Fibroblast of pulmonary artery (primary cell): ENCODE data around the gene KIF26B.
A peak's percentile ranks its signal among the peaks of the same experiment; 100 is the strongest.

Source experiments
- DNase-seq: peaks from one replicate; pipeline ENCODE4 v3.0.0-alpha.2; 2010; ENCODE audit warnings: low read depth
- H3K4me3 ChIP-seq: replicated peaks from 2 replicates; pipeline ENCODE4 v1.5.1; 2011; ENCODE audit warnings: low read depth, mild to moderate bottlenecking, control low read depth, low read length, moderate library complexity
- CTCF ChIP-seq: IDR thresholded peaks from 2 replicates; pipeline ENCODE4 v1.5.1; 2011; ENCODE audit warnings: mild to moderate bottlenecking, control low read depth, low read length, inconsistent platforms; ENCODE audit errors: missing control alignments

KIF26B gene

GRCh38 chr1:245197121-245197520 is 42.3 kb downstream of the KIF26B start:
- no peak overlapping the region for H3K4me3 ChIP-seq
- no peak for DNase-seq
- no peak for TF ChIP-seq CTCF

GRCh38 chr1:245197911-245198379 is 43.2 kb downstream of the KIF26B start:
- no peak overlapping the region for H3K4me3 ChIP-seq
- no peak for TF ChIP-seq CTCF
- peak; percentile 72 for DNase-seq

- no peak for TF ChIP-seq CTCF
- H3K4me3 ChIP-seq: no peak overlapping the region
- no peak for DNase-seq
These were observed 44.1 kb downstream of the KIF26B start for GRCh38 chr1:245198748-245199516.

GRCh38 chr1:245200146-245200545 is 45.4 kb downstream of the KIF26B start:
- TF ChIP-seq CTCF: no peak
- DNase-seq: no peak
- H3K4me3 ChIP-seq: no peak overlapping the region

- no peak for DNase-seq
- no peak for TF ChIP-seq CTCF
- H3K4me3 ChIP-seq: no peak overlapping the region
These were observed 46.4 kb downstream of the KIF26B start for GRCh38 chr1:245201201-245201600.

GRCh38 chr1:245201827-245202226 is 47.0 kb downstream of the KIF26B start:
- no peak overlapping the region for H3K4me3 ChIP-seq
- TF ChIP-seq CTCF: no peak
- no peak for DNase-seq

GRCh38 chr1:245205396-245205795 is 50.6 kb downstream of the KIF26B start:
- TF ChIP-seq CTCF: no peak
- DNase-seq: no peak
- H3K4me3 ChIP-seq: no peak overlapping the region
